Superior temporal gyrus (tissue), 1 donor: ENCODE measurements around the gene BDKRB2.

ENCODE experiments used
- DNase-seq: peaks from one replicate; pipeline ENCODE4 v3.0.0-alpha.2; 2016; ENCODE audit errors: extremely low spot score

BDKRB2 gene

DNA sequence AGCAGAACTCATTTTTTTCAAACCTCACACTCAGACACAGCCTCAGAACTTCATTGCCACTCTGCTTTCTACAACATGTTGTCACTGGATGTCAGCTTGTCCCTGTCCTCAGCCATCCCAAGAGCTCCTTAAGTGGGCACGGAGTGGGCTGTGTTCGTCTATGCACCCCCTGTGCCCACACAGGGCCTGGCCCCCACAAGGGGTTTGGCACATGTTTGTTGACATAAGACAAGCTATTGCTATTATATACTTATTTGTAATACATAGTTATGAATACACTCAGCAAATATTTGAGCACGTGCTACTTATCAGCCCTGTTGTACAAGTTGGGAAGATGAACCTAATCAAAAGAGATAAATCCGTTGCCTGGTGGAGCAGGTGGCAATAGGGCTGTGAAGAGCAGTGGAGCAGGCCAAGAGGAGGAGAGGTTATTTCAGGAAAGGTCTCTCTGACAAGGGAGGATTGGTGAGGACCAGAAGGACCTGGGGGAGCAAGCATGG lies 47.1 kb downstream of the BDKRB2 start:
- no peak for DNase-seq

DNA sequence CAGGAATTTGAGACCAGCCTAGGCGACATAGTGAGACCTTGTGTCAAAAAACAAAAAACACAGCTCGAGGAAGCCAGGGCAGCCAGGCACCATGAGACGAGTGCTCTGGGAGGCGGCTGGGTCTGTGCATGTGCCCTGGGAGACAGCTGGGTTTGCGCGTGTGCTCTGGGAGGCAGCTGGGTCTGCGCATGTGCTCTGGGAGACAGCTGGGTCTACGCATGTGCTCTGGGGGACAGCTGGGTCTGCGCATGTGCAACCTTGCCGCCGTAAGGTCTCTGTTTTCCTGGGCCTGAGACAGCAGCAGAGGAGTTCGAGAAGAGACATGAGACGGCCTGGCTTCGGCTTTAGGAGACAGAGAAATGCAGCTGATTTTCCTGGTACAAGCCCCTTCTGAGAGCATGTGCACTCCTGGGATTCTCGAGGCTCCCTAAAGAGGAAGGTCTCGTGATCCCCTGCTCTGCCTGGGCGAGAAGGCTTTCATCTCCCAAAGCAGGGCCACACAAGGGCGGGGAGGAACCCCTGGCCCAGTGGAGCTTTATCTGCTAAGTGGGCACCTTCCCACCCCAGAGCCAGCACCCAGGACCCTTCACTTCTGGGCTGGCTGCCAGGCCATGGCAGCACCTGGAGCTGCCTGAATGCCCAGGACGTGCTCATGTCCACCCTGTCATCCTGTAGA lies 47.8 kb downstream of the BDKRB2 start:
- no peak for DNase-seq

DNA sequence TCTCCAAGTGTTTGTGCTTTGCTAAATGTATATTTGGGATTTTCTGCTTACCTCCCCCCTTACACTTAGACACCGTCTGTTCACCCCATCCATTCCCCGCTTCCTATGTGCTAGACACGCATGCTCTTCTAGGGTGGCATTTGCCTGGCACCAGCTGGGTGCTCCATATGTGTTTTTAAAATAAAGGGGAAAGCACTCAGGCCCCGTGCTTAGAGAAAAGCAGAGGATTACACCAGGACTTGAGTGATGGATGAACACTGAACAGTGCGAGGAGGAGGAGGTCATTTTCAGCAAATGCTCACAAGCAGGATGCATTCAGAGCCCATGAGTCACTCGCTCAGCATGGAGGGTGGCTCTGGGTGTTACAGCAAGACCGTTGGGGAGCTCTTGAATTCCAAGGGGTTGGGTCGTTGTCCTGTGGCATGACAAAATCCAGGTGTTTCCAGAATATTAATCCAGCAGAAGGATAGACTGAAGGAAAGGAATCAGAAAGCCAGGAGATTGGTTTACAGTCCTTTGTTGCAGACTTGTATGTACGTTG lies 48.4 kb downstream of the BDKRB2 start:
- DNase-seq: no peak

GRCh38 chr14:96254687-96255086 lies 50.0 kb downstream of the BDKRB2 start:
- DNase-seq: no peak

- DNase-seq: no peak
Observed at GRCh38 chr14:96255501-96256366, 51.1 kb downstream of the BDKRB2 start, which contains the start of gene BDKRB1. Gene BDKRB1, plus strand, starts transcription at chr14:96256210. Its CDS starts 7,473 bp downstream, at chr14:96263683.

DNA sequence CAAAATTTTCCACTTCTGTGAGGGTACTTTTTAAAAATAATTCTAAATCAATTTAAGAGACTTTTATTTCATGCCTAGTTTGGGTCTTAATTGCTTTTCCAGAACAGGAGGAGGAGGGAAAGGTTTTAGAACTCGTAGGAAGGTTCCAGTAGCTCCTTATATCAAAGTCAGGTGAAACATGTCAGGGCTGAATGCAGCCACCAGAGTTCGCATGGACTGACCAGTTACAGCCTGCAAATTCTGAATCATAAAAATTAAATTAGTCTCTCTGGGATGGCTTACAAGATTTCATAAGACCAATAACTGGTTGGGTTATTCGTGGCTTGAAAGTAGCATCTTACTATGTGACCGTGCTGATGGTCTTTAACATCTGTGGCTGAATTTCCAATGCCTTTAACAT lies 51.8 kb downstream of the BDKRB2 start:
- no peak for DNase-seq

DNA sequence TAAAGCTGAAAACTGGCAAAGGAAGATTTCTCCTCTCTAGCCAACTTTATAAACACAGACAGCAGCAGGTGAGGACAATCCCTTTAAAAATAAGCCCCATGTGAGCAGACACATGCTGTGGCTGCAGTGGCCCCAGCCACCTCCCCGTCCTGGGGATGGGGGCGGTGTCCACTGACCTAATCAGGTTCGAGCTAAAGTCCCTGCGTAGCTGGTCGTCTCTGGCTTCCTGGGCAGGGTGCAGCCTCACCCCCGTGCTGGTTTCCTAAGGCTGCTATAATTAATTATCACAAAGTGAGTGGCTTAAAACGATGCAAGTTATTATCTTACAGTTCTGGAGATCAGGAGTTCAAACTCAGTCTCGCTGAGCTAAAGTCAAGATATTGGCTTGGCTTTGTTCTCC lies 52.4 kb downstream of the BDKRB2 start:
- DNase-seq: no peak

GRCh38 chr14:96257900-96258299 lies 53.3 kb downstream of the BDKRB2 start:
- no peak for DNase-seq

DNA sequence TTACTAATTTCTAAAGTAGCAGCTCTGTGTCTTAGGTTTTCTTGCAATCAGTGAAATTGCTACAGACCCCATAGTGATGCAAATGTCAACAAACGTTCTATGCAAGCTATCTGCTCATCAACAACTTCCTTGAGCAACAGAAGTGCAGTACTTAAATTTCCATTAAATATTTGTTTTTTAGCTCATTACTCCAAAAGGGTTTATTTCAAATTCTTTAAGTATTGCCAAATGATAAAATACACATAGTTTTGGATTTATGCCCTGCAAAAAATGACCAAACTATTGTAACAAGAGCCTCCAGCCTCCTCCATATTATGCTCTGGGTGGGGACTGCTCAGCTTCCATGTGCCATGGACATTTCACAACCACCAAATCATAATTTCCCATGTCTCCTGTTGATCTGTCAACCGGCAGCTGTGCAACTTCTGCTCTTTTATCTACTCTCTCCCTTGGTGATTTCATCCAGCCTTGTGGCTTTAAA lies 55.7 kb downstream of the BDKRB2 start:
- no peak for DNase-seq

GRCh38 chr14:96261053-96261452 lies 56.4 kb downstream of the BDKRB2 start:
- no peak for DNase-seq

DNA sequence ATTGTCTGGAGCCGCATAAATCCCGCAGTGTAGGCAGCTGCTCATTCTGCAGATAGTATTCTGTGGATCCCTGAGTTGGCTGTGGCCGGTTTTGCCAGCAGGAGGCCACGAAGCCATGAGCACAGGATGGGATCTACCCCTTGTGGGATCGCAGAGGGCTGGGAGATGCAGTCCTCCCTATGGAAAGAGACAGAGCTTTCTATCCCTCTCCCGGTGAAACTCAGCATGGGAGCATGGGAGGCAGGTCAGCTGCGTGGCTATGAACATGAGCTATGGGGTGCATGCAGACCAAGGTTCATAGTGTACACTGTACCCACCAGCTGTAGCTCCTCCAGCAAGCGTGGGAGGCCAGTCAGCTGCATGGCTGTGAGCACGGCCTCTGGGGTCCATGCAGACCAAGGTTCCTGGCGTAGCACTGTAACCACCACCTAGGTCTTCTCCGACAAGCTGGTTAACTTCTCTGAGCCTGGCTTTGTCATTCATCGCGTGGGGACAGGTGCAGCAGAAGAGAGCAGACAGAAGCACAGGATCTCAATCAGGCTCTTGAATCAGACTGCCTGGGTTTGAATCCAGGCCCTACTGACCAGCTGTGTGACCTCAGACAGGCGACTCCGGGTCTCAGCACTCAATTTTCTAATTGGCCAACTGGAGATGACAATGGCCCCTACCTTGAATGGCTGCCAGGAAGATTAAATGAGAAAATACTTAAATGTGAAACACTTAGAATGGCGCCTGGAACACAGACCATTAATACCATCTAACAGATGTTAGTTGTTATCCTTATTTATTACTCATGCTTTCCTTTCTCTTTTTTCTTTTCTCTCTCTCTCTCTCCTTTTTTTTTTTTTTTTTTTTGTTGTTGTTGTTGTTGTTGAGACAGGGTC lies 57.4 kb downstream of the BDKRB2 start:
- no peak for DNase-seq

- no peak for DNase-seq
Observed at GRCh38 chr14:96263347-96264199, 58.9 kb downstream of the BDKRB2 start.

GRCh38 chr14:96264200-96264553 lies 59.5 kb downstream of the BDKRB2 start:
- DNase-seq: no peak

DNA sequence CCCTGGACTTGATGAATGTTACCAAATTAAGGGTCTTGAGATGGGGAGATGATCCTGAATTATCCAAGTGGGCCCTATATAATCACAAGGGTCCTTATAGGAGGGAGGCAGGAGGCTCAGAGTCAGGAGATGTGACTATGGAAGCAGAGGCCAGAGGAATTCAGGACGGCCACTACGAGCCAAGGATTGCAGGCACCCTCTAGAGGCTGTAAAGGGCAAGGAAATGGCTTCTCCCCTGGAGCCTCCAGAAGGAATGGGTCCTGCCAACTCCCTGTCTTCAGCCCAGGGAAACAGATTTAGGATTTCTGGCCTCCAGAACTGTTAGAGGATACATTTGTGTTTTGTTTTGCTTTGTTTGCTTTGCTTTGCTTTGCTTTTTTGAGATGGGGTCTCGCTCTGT lies 60.2 kb downstream of the BDKRB2 start:
- DNase-seq: no peak

- no peak for DNase-seq
Observed at GRCh38 chr14:96265383-96266095, 60.9 kb downstream of the BDKRB2 start.

DNA sequence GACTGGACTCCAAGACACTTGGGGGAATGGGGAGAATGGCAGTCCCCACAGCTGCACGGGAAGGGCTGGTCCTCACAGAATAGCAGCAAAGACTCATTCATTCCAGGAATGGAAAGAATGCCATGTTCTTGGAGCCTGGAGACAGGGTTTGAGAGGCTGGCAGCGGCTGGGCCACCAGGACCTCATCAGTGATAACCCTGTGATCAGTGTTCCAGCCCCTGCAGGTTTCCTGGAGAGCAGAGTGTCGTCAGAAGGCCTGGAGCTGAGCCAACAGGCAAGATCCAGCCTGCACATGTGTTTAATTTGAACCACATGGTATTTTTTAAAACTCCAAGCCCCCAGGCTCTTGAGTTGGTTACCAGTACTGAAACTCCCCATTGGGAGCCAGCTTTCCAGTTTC lies 62.7 kb downstream of the BDKRB2 start:
- DNase-seq: no peak

GRCh38 chr14:96267916-96268315 lies 63.3 kb downstream of the BDKRB2 start:
- no peak for DNase-seq

DNA sequence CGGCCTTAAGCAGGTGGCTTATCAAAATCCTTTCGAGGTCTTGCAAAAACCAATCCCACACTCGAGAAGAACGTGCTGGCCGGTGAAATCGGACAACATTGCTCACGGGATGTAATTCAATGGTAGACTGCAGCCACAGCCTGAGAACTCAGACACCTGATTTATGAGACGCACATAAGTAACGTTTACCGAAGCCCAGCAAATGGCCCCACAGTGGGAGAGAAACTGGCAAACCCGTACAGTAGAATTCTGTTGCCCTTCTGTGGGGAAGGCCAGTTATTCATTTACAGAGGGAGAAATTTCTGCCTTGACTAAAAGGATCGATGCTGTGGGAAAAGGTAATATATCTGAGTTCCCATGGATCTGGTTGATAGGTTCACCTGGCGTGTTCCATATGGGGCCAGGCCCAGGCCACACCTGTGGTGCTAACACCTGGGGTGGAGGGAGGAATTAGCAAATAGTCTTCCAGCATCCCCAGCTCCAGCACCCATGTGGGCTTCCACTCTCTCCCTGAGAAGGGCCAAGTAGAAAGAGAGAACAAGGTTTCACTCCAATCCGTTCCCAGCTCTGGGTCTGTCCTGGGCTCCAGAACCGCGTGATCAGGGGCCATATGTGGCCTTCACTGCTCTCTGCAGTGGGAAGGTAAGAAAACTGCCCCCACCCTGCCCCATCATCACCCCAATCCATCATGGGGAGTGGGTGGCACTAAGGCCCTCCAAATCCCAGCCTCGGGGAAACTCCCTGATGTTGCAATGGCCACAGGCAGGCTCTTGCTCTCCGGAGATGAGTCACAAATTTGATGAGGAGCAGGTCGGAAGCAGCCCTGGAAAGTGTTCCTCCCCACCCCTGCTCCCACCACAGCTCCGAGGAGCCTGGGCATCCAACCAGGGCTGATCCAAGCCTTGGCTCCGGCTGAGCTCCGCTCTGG lies 64.1 kb downstream of the BDKRB2 start:
- no peak for DNase-seq

GRCh38 chr14:96269359-96269710 lies 64.7 kb downstream of the BDKRB2 start:
- DNase-seq: no peak
